Measurements from ENCODE around the gene NAV3.

DNA sequence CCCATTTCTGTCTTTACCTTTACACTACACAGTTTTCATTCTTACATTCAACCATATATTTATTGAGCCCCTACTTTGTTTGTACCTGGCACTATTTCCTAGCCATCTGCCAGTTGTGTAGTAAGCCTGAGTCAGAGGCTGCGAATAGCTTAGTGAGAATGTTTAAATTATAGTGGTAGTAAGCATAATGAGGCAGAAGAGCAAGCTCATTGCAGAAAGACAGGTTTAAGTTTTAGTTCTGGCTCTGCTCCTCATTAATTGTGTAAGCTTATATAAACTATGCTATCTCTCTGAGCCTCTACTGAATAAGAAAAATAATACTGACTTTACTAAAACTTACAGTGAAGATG is 123.5 kb downstream of the NAV3 start:
- TF ChIP-seq POLR2AphosphoS5 (IDR thresholded peaks at IDR 0.05) = no peak
- TF ChIP-seq, protein P1, sequence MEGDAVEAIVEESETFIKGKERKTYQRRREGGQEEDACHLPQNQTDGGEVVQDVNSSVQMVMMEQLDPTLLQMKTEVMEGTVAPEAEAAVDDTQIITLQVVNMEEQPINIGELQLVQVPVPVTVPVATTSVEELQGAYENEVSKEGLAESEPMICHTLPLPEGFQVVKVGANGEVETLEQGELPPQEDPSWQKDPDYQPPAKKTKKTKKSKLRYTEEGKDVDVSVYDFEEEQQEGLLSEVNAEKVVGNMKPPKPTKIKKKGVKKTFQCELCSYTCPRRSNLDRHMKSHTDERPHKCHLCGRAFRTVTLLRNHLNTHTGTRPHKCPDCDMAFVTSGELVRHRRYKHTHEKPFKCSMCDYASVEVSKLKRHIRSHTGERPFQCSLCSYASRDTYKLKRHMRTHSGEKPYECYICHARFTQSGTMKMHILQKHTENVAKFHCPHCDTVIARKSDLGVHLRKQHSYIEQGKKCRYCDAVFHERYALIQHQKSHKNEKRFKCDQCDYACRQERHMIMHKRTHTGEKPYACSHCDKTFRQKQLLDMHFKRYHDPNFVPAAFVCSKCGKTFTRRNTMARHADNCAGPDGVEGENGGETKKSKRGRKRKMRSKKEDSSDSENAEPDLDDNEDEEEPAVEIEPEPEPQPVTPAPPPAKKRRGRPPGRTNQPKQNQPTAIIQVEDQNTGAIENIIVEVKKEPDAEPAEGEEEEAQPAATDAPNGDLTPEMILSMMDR (IDR thresholded peaks at IDR 0.05 in 8 of 11, conservative IDR thresholded peaks at IDR 0.05 in 3 of 11) = no peak
- no peak for TF ChIP-seq POLR2A (IDR thresholded peaks at IDR 0.05)

Data from spleen (tissue), 7 donors.